Heart left ventricle (tissue), 13 donors: Measurements from ENCODE around the gene CRCP.

ENCODE experiments used
- POLR2A ChIP-seq, 2 donors: fragments of 450-650 bp; IDR thresholded peaks; one replicate each; pipeline ENCODE4 v1.6.1; 2017; ENCODE audit warnings: antibody characterized with exemption in 2 of 2, mild to moderate bottlenecking in 2 of 2, moderate library complexity in 2 of 2
- TF ChIP-seq, protein P1 (sequence below), 12 donors: fragments of 200-600 bp; sonication (generic) in 4 of 12; IDR thresholded peaks; one replicate each; pipeline versions ENCODE4 v1.5.0 to v1.8.0; 2018 to 2022; ENCODE audit warnings: antibody characterized with exemption in 12 of 12, mild to moderate bottlenecking in 5 of 12
- donor health status: ischemic (EF 13 %, LVEDD 7.1; RV severe dilation, severe dysfunction).
- donor health status: DM: no; HTN: yes; CAD: no.
- donor health status: DM: no; HTN: no; CAD: no.
- donor health status: ischemic (EF 25% LVEDD 6.9; RV normal size, moderate dysfunction).
- donor health status: ischemic (EF 25% LVEDD 5.7; RV mildly dilated, moderate dysfunction).
- donor health status: ischemic (EF 35%, LVEDD 5.7; RV mildly dilated, moderate dysfunction).
- donor health status: nonischemic (EF 11% LVEDD 7.7; RV severe dilation, severe dysfunction).
- donor health status: DM: yes; HTN: yes; CAD: no.
- donor health status: PGD.
- donor health status: ischemic (EF 29% LVEDD 5.4; RV normal size, mild dysfunction).
- donor health status: nonischemic (EF 23%, LVEDD 6.1; RV moderate dilation, normal function).

- TF ChIP-seq, protein P1, sequence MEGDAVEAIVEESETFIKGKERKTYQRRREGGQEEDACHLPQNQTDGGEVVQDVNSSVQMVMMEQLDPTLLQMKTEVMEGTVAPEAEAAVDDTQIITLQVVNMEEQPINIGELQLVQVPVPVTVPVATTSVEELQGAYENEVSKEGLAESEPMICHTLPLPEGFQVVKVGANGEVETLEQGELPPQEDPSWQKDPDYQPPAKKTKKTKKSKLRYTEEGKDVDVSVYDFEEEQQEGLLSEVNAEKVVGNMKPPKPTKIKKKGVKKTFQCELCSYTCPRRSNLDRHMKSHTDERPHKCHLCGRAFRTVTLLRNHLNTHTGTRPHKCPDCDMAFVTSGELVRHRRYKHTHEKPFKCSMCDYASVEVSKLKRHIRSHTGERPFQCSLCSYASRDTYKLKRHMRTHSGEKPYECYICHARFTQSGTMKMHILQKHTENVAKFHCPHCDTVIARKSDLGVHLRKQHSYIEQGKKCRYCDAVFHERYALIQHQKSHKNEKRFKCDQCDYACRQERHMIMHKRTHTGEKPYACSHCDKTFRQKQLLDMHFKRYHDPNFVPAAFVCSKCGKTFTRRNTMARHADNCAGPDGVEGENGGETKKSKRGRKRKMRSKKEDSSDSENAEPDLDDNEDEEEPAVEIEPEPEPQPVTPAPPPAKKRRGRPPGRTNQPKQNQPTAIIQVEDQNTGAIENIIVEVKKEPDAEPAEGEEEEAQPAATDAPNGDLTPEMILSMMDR (IDR thresholded peaks at IDR 0.05) = no peak
- TF ChIP-seq POLR2A (IDR thresholded peaks at IDR 0.05) = no peak
These were observed 62.3 kb downstream of the CRCP start for GRCh38 chr7:66176914-66177313.
